GM12801 (cell line): ENCODE results near the gene RALY.

ENCODE experiments used
- CTCF ChIP-seq: IDR thresholded peaks from one replicate; pipeline ENCODE4 v1.5.1; 2011; ENCODE audit warnings: control low read depth; ENCODE audit not compliant: insufficient read length; ENCODE audit errors: extremely low read depth

Gene RALY

GRCh38 chr20:34066476-34067090, 72.9 kb downstream of the RALY start:
- no peak for TF ChIP-seq CTCF

- TF ChIP-seq CTCF, result no peak
These were observed 74.3 kb downstream of the RALY start for GRCh38 chr20:34068001-34068400.

GRCh38 chr20:34069341-34070078, 75.8 kb downstream of the RALY start:
- TF ChIP-seq CTCF, result no peak

- no peak for TF ChIP-seq CTCF
These were observed 76.3 kb downstream of the RALY start for GRCh38 chr20:34070079-34070439.

GRCh38 chr20:34070859-34071258, 77.1 kb downstream of the RALY start:
- no peak for TF ChIP-seq CTCF

- TF ChIP-seq CTCF, result no peak
These were observed 78.4 kb downstream of the RALY start for GRCh38 chr20:34072076-34072475.

- no peak for TF ChIP-seq CTCF
These were observed 79.1 kb downstream of the RALY start for GRCh38 chr20:34072778-34073177.
